ENCODE data around the gene DENND4B.
"Not testable (repeated sequence)": the region's sequence is repeated elsewhere in the genome, so short reads cannot be mapped to it uniquely, and the experiment has no call there.

The DENND4B gene

DNA sequence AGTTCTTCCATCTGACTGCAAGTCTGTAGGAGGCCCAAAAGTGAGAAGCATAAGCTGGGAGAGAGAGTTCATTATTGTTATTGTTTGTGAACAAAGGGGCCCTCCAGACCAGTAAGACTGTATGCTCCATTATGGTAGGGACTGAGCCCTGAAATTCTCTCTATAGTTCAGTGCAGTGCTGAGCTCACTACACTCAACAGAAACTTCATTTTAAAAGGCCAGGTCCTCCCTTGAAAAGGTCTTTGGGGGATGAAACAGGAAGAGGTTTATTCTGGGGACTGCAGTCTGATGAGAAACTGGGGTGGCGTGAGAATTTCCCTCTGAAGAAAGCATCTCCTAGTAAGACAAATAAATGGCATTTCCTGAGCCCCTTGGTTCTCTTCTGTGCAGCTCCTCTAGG lies 18.3 kb downstream of the DENND4B start:
- DNase-seq (ENCODE audit: low spot score), result no peak

DNA sequence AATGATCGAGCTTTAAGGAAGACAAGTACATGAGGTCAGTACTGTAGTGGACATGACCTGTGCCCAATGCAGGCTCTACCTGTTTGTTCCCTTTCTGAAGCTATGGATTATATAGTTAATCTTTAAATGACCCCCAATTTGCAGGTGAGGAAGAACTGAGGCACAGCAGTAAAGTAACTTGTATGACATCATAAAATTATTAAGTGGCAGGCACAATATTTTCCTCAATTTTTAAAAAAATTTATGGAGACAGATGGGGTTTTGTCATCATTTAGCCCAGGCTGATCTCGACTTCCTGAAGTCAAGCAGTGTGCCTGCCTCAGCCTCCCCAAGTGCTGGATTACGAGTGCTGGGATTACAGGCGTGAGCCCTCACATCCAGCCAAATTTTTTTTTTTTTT lies 20.1 kb downstream of the DENND4B start:
- no peak for DNase-seq (ENCODE audit: low spot score)

DNA sequence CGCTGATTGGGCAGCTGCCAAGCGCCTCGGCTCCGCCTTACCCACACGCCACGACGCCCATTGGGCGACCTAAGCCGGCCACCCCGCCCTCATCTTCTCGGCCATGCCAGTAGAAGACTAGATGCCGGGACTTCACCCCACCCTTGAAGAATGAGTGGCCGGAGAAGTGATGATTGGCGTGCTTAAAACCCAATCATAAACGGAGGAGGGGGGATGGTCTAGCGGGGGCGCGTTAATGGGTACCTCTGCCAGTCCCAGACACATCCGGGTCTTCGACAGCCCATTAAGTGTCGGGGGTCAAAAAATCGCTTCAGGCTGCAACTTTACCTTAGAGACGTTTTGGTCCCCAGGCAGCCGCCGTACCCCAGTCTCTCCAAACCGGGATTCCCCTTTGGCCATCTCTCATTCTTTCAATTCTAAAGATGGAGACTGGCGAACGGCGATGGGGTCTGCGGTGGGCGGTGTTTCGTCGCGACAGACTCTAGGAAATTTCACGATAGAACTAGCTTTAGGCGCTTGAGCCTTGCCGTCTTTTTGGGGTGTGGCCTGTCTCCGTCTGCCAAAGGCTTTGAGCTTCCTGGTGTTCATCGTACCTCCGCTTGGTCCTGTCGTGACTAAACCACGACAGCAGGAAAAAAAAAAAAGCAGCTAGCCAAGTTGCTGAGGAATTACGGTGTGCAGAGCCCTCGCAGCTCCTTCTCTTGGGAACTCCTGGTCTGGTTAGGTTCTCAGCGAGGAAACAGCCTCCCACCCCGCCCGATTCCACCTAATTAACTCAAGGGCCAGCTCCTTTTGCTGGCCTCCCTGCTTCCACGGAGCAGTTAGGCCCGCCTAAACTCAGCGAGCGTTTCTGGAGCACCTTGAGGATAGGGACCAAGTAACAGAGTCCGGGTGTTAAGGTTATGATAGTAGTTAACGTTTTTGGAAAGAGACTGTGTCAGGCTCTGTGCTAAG lies 23.3 kb downstream of the DENND4B start, which contains the start of gene GATAD2B:
TSS of gene GATAD2B (minus strand) at position 1 of the 954 bp plus-strand sequence. CDS start 94,625 bp downstream, outside the sequence.
- peak; percentile 100 for DNase-seq (ENCODE audit: low spot score)

DNA sequence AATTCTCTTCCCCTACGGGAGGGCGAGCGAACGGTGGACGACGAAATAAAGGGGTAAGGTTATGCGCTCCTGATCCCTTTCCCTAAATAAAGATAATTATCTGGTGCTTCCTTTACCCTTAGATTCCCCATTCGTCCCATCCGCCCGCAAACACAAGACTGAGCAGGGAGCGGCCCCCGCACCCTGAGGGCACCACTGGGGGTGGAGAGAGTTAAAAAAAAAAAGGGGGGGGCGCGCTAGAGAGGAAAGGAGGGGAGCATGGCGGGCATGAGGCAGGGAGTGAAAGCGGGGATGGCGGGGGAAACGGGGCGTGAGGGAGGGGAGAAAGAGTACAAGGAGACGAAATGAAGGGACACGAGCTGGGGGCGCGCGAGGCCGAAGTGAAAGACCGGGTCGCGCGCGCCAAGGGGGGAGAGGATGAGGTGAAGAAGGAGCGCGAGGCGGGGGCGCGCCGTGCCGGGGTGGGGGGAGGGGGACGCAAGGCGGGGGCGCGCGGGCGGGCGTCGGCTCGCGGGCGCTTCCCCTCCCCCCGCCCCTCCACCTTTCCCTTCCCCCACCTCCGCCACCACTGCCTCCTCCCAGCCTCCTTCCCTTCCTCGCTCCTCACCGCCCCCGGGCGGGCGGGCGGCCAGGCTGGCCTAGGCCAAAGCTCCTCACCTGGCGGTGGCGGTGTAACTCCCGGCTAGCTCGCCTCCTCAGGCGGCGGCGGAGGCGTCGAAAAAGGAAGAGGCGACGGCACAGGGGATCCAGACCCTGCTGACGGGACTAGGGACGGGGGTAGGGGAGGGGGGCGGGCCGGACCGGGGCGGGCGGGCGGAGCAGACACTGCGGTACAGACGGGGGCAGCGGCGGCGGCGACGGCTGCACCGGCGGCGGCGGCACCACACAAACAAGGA lies 24.2 kb downstream of the DENND4B start:
- peak; percentile 37 for DNase-seq (ENCODE audit: low spot score)

DNA sequence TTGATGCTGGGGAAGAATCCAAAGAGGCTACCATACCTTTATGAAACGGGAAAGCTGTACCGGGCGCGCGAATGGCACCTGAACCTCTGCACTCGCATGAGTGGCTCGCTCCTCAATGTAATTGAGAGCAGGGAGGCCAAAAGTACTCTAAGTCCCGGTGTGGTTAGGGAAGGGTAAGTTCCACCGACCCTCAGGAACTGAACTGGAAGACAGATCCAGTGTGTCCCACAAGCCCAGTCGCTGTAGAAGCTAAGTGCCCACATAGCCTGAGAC lies 24.8 kb downstream of the DENND4B start:
- no peak for DNase-seq (ENCODE audit: low spot score)

DNA sequence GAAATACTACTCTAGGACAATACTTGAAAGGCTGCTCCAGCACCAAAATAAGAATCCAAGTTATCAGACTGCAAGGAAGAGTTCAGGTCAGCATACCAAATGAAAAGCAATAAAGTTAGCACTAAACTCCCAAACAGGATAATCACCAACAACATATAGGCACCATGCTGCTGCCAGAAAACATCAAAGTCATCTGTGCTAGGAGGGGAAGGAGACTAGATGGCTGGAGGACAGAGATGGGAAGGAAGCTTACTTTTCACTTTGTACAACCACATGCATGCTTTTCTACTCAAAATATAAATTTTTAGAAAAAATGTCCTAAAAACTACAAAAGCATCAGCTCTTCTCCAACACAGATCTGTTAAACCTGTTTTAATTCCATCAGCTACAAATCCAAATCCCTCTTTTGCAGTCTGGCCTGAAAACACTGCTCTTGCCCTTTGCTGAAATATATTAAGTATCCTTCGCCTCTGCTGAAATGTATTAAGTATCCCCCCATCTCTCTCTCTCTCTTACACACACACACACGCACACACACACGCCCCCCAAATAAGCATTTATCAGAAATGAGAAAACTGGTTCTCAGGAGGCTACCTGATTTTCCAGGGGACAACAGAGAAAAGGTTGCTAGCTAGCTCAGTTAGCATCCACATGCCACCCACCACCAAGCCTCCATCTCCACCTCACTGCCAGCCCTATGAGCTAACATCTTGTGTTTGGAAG lies 25.3 kb downstream of the DENND4B start:
- DNase-seq (ENCODE audit: low spot score), result no peak

DNA sequence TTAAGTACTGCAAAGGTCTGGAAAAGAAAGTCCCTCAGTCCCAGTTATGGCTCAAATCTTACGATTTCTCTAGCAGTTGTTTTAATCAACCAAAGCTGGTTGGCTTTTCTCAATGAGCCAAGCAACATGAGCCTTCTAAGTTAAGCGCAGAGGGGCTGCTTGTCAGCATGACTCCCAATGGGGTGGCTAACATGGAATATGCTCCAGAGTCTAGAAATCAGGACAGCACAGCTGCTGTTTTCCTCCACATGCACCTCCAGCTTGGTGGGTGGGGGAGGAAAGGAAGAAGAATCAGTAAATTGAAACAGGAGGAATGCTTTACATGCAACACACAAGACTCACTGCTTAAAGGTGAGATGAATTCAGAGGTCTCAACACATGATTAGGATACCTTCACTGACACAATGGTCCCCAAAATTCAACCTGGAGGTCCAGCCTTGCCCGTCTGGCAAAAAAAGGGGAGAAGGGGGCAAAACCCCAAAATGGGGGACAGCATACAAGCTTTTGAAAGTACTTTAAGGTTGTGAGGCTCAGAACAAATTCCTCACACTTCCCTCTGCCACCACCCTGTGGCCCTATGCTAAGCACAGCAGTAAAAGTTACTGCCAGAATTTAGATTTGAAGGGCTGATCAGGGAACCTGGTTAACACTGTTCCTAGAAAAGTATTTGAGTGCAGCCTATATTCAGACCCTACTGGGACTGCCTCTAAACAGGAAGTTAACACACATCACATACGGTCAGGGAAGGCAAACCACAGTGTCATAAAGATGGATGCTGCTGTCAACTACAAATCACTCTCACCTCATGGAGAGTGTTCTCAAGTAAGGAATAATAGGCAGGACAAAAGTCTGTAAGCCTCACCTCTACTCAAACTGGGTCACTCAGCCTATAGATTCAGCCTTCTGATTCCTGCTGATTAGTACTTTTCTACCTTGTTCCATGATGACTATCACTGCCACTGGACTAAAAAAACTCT lies 26.4 kb downstream of the DENND4B start:
- DNase-seq (ENCODE audit: low spot score), result no peak

DNA sequence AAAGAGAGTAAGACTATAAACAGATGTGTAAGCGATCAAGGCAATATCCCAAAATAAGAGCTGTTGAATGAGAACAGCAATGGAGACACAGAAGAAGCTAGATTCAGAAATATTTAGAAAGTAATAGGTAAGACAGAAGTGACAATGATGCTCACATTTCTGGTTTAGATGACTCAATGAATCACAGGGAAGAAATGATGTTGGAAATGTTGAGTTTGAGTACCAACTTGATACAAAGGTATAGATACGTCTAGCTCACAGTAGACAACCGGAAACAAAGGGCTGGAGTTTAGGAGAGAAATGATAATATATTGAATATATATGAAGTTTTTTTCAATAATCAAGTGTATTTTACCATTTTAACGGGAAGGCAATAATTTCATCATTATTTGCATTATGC lies 30.2 kb downstream of the DENND4B start:
- no peak for DNase-seq (ENCODE audit: low spot score)

DNA sequence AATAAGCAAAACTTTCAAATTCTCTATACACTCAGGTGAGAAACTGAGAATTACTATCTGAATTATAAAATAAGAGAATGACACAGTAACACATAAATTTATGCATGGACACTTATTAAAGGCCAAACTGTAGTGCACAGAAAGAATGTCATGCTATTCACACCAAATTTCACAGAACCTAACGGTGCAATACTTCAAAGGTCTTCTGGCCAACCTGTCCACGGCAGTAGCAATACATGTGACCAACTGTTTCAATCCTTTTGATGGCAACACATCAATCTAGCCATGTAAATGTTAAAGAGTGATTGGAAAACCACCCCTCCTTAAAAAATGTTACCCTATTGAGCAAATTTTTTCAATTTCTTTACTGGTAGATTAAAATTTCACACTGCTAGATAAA lies 34.2 kb downstream of the DENND4B start:
- no peak for DNase-seq (ENCODE audit: low spot score)

DNA sequence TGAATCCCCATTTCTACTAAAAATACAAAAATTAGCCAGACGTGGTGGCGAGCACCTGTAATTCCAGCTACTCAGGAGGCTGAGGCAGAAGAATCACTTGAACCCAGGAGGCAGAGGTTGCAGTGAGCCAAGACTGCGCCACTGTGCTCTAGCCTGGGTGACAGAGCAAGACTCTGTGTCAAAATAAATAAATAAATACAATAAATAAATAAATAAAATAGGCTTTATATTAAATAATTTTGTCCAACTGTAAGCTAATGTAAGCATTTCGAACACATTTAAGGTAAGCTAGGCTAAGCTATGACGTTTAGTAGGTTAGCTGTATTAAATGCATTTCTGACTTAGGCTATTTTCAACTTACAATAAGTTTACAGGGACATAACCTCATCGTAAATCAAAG lies 36.0 kb downstream of the DENND4B start:
- DNase-seq (ENCODE audit: low spot score), result not testable (repeated sequence)

DNA sequence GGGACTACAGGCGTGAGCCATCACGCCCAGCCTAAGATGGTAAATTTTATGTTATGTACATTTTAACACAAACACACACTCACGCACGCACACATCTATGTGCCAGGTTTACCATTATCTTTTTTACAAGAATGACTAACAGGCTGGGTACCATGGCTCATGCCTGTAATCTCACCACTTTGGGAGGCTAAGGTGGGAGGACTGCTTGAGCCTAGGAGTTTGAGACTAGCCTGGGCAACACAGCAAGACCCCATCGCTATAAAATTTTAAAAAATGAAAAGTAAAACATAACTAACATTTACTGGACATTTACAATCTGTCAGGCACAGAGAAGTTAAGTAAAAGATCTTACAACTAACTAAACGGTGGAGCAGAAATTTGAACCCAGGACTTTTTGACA lies 38.4 kb downstream of the DENND4B start:
- DNase-seq (ENCODE audit: low spot score), result no peak

DNA sequence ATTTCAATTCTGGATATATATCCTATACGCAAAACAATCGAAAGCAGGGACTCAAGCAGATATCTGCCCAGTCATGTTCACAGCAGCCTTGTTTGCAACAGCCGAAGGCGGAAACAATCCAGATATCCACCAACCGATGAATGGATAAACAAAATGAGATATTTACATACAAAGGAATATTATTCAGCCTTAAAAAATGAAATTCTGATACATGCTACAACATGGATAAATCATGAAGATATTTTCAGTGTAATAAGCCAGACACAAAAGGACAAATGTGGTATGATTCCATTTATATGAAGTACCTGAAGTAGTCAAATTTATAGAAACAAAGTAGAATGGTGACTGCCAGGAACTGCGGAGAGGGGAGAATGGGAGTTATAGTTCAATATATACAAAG lies 39.4 kb downstream of the DENND4B start:
- no peak for DNase-seq (ENCODE audit: low spot score)

DNA sequence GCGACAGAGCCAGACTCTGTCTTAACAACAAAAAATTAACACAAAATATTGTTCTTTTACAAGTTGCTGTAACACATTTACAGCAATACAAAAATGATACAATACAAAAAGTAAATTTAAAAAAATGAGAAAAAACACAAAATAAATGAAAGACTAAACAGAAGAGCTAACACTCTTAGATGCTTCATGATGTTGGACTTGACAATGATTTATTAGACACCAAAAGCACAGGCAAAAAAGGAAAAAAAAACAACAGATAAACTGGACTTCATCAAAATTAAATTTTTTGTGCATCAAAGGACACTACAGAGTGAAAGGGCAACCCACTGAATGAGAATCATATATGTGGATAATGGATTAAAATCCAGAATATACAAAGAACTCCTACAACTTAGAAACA lies 40.1 kb downstream of the DENND4B start:
- no peak for DNase-seq (ENCODE audit: low spot score)

DNA sequence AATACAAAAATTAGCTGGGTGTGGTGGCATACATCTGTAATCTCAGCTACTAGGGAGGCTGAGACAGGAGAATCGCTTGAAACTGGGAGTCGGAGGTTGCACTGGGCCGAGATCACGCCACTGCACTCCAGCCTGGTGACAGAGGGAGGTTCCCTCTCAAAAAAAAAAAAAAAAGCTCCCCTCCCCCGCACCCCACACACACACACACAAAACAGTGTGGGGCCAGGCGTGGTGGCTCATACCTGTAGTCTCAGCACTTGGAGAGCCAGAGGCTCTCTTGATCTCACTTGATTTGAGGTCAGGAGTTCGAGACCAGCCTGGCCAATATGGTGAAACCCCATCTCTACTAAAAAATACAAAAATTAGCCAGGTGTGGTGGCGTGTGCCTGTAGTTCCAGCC lies 40.6 kb downstream of the DENND4B start:
- not testable (repeated sequence) for DNase-seq (ENCODE audit: low spot score)

DNA sequence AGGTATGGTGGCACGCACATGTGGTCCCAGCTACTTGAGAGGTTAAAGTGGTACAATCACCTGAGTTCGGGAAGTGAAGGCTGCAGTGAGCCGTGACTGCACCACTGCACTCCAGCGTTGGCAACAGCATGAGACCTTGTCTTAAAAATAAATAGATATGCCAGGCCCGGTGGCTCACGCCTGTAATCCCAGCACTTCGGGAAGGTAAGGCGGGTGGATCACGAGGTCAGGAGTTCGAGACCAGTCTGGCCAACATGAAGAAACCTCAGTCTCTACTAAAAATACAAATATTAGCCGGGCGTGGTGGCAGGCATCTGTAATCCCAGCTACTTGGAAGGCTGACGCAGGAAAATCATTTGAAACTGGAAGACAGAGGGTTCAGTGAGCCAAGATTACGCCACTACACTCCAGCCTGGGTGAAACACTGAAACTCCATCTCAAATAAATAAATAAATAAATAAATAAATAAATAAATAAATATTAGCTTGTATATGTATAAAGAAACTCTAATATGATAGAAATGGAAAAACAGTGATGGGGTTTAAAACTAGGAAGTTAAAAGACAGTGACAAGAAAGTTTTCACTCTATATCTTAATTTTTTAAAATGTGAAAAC lies 42.6 kb downstream of the DENND4B start:
- no peak for DNase-seq (ENCODE audit: low spot score)

DNA sequence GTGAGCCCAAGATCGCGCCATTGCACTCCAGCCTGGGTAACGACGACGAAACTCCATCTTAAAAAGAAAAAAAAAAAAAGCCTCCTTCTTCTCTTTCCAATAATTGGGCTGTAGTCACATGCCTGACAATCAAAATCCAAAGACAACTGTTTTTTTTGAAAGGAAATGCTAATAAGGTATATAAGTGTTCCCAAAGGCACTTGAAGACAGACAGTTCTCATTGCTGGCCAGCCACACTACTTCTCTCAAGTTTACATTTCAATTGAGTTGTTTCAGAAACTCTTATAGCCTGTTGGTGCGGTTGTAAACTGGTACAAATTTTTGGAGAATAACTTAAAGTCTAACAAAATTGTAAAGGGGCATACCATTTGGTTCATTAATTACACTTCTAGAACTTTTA lies 47.0 kb downstream of the DENND4B start:
- no peak for DNase-seq (ENCODE audit: low spot score)

DNA sequence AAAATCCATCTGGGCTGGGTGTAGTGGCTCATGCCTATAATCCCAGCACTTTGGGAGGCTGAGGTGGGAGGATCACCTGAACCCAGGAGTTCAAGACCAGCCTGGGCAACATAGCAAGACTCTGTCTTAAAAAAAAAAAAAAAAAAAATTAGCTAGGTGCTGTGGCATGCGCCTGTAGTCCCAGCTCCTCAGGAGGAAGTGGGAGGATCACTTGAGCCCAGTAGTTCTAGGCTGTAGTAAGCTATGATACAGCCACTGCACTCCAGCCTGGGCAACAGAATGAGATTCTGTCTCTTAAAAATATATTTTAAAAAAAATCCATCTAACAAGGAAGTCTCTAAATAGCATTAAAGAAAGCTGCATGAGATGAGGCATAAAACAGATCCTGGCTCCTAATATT lies 50.7 kb downstream of the DENND4B start:
- DNase-seq (ENCODE audit: low spot score), result not testable (repeated sequence)

DNA sequence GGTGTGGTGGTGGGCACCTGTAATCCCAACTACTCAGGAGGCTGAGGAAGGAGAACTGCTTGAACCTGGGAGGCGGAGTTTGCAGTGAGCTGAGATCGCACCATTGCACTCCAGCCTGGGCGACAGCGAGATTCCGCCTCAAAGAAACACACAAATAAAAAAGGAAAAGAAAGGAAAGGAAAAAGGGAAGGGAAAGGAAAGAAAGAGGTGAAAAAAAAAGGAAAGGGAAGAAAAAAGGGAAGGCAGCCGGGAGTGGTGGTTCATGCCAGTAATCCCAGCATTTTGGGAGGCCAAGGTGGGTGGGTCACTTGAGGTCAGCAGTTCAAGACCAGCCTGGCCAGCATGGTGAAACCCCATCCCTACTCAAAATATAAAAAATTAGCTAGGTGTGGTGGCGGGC lies 55.5 kb downstream of the DENND4B start:
- DNase-seq (ENCODE audit: low spot score), result not testable (repeated sequence)

DNA sequence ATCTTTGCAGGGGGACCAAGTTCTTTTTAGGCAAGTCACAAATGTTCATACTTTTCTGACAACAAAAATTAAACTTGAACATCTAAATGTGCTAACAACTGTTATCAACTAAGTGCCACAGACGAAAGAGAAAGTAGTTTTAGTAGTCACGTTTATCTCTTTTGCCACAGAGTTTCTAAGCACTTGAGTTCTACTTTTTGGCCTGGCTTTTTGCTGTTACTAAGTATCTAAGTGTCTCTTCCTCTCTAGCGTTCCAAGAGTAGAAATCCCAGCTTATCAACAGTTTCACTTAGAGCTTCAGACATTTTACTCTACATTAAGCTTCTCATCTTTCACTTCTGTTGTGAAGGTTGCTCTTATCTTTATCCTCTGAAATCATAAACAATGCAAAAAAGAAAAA lies 58.0 kb downstream of the DENND4B start:
- no peak for DNase-seq (ENCODE audit: low spot score)

DNA sequence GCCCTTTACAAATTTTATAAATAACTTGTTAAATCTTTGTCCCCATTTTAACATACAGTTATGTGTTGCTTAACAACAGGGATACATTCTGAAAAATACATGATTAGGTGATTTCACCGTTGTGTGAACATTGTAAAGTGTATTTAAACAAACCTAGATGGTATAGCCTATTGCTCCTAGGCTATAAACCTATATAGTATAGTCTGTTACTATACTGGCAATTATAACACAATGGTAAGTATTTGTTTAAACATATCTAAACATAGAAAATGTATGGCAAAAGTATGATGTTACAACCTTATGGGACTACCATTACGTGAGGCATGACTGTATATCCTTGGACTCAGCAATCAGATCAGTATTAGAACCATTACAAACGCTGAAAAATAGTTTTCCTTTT lies 60.4 kb downstream of the DENND4B start:
- DNase-seq (ENCODE audit: low spot score), result no peak

DNA sequence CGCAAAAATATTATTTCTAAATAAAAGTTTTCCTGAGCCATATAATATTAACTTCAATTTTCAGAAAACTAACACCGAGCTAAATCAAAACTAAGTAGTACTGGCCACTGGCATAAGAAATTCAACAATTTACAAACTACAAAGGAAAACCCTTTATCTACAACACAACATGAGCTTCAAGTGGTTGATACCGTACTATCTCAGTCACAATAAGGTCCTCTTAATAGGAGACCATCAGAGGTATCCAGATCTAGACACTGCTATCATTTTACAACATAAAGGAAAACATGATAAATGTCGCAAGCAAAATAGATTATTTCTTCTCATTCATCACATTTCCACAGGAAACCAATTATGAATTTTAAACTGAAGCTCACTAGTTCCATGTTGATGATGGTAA lies 63.3 kb downstream of the DENND4B start:
- no peak for DNase-seq (ENCODE audit: low spot score)

Data from putamen (tissue), 1 donor.